Breast epithelium (tissue), 3 donors: Measurements from ENCODE around the gene CASQ1.

ENCODE experiments used
- POLR2AphosphoS5 ChIP-seq, 3 donors: sonication (generic); formaldehyde crosslinking; IDR thresholded peaks; one replicate each; pipeline ENCODE4 v1.6.1; 2017; ENCODE audit warnings: antibody characterized with exemption in 3 of 3
- TF ChIP-seq, protein P1 (sequence below), 3 donors: fragments of 450-650 bp; IDR thresholded peaks; one replicate each; pipeline ENCODE4 v1.5.1; 2016 to 2017; ENCODE audit warnings: antibody characterized with exemption in 3 of 3, mild to moderate bottlenecking in 3 of 3, moderate library complexity in 3 of 3

DNA sequence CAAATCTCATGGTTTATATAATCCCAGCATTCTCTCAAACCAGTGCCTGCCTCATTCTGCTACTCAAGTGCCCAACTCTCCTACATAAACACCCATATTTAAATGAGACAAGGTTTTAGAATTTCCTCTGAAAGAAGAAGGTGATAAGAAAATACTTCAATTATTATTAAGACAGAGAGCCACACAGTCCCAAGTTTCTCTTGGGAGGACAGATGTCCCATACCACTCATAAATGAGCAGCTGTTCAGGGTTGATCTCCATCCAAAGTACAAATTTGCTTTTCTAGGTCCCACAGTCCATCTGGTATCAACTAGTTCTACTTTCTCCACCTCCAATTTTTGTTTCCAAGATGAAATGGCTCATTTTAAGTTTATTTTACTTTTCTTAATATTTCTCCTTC lies 60.6 kb downstream of the CASQ1 start:
- no peak for TF ChIP-seq POLR2AphosphoS5 (IDR thresholded peaks at IDR 0.05)
- TF ChIP-seq, protein P1, sequence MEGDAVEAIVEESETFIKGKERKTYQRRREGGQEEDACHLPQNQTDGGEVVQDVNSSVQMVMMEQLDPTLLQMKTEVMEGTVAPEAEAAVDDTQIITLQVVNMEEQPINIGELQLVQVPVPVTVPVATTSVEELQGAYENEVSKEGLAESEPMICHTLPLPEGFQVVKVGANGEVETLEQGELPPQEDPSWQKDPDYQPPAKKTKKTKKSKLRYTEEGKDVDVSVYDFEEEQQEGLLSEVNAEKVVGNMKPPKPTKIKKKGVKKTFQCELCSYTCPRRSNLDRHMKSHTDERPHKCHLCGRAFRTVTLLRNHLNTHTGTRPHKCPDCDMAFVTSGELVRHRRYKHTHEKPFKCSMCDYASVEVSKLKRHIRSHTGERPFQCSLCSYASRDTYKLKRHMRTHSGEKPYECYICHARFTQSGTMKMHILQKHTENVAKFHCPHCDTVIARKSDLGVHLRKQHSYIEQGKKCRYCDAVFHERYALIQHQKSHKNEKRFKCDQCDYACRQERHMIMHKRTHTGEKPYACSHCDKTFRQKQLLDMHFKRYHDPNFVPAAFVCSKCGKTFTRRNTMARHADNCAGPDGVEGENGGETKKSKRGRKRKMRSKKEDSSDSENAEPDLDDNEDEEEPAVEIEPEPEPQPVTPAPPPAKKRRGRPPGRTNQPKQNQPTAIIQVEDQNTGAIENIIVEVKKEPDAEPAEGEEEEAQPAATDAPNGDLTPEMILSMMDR (IDR thresholded peaks at IDR 0.05), result no peak
